ENCODE measurements around the gene DIRAS1.

The DIRAS1 gene

GRCh38 chr19:2735374-2735773 is 14.2 kb upstream of the DIRAS1 start:
- no peaks in the 10 kb centered on the region for H3K27me3 ChIP-seq (ENCODE audit: control insufficient read depth, insufficient read depth, low read length, poor library complexity, severe bottlenecking)
- 94 to 96% methylated on average over 12 of the region's 12 CpGs for WGBS, 2 experiments
- no peak overlapping the region for H3K27ac ChIP-seq (ENCODE audit: insufficient read depth, low read depth, low read length, poor library complexity, severe bottlenecking)
- no peaks in the 10 kb centered on the region for H3K36me3 ChIP-seq (ENCODE audit: control insufficient read depth, insufficient read depth, low read length)
- no peaks in the 10 kb centered on the region for H3K9me3 ChIP-seq (ENCODE audit: control insufficient read depth, low read length)
- peaks cover 5% of the 10 kb centered on the region for H3K4me1 ChIP-seq (ENCODE audit: control insufficient read depth, insufficient read depth, low read length)
- no peak overlapping the region for H3K4me3 ChIP-seq (ENCODE audit: insufficient read depth, low read depth, low read length)

- Histone ChIP-seq H3K4me1 (ENCODE audit: control insufficient read depth, insufficient read depth, low read length) (peaks cover 5% of the 10 kb centered on the region), H3K9me3 (ENCODE audit: control insufficient read depth, low read length) (no peaks in the 10 kb centered on the region), H3K27me3 (ENCODE audit: control insufficient read depth, insufficient read depth, low read length, poor library complexity, severe bottlenecking) (no peaks in the 10 kb centered on the region), H3K27ac (ENCODE audit: insufficient read depth, low read depth, low read length, poor library complexity, severe bottlenecking) (no peak overlapping the region), H3K36me3 (ENCODE audit: control insufficient read depth, insufficient read depth, low read length) (no peaks in the 10 kb centered on the region), H3K4me3 (ENCODE audit: insufficient read depth, low read depth, low read length) (no peak overlapping the region)
- WGBS, 2 experiments = 95 to 96% methylated on average over 26 of the region's 26 CpGs
These were observed 13.6 kb upstream of the DIRAS1 start for GRCh38 chr19:2734589-2735288.

- Histone ChIP-seq H3K4me3 (ENCODE audit: insufficient read depth, low read depth, low read length) (no peak overlapping the region), H3K27me3 (ENCODE audit: control insufficient read depth, insufficient read depth, low read length, poor library complexity, severe bottlenecking) (no peaks in the 10 kb centered on the region), H3K36me3 (ENCODE audit: control insufficient read depth, insufficient read depth, low read length) (no peaks in the 10 kb centered on the region), H3K4me1 (ENCODE audit: control insufficient read depth, insufficient read depth, low read length) (peaks cover 2% of the 10 kb centered on the region), H3K27ac (ENCODE audit: insufficient read depth, low read depth, low read length, poor library complexity, severe bottlenecking) (no peak overlapping the region), H3K9me3 (ENCODE audit: control insufficient read depth, low read length) (no peaks in the 10 kb centered on the region)
- 94 to 95% methylated on average over 35 of the region's 35 CpGs for WGBS, 2 experiments
These were observed 12.9 kb upstream of the DIRAS1 start for GRCh38 chr19:2733930-2734588.

GRCh38 chr19:2732883-2733282 is 11.7 kb upstream of the DIRAS1 start:
- WGBS, 2 experiments = 96 to 97% methylated on average over 38 of the region's 38 CpGs
- Histone ChIP-seq H3K27me3 (ENCODE audit: control insufficient read depth, insufficient read depth, low read length, poor library complexity, severe bottlenecking) (no peaks in the 10 kb centered on the region), H3K4me1 (ENCODE audit: control insufficient read depth, insufficient read depth, low read length) (no peaks in the 10 kb centered on the region), H3K9me3 (ENCODE audit: control insufficient read depth, low read length) (no peaks in the 10 kb centered on the region), H3K27ac (ENCODE audit: insufficient read depth, low read depth, low read length, poor library complexity, severe bottlenecking) (no peak overlapping the region), H3K36me3 (ENCODE audit: control insufficient read depth, insufficient read depth, low read length) (no peaks in the 10 kb centered on the region), H3K4me3 (ENCODE audit: insufficient read depth, low read depth, low read length) (no peak overlapping the region)

GRCh38 chr19:2732157-2732725 is 11.1 kb upstream of the DIRAS1 start:
- Histone ChIP-seq H3K27ac (ENCODE audit: insufficient read depth, low read depth, low read length, poor library complexity, severe bottlenecking) (no peak overlapping the region), H3K9me3 (ENCODE audit: control insufficient read depth, low read length) (no peaks in the 10 kb centered on the region), H3K4me3 (ENCODE audit: insufficient read depth, low read depth, low read length) (no peak overlapping the region), H3K36me3 (ENCODE audit: control insufficient read depth, insufficient read depth, low read length) (no peaks in the 10 kb centered on the region), H3K27me3 (ENCODE audit: control insufficient read depth, insufficient read depth, low read length, poor library complexity, severe bottlenecking) (peaks cover under 1% of the 10 kb centered on the region), H3K4me1 (ENCODE audit: control insufficient read depth, insufficient read depth, low read length) (no peaks in the 10 kb centered on the region)
- 97% methylated on average over 33 of the region's 33 CpGs for WGBS, 2 experiments

GRCh38 chr19:2731181-2731995 is 10.2 kb upstream of the DIRAS1 start:
- no peak overlapping the region for H3K4me3 ChIP-seq (ENCODE audit: insufficient read depth, low read depth, low read length)
- WGBS, 2 experiments = 88 to 90% methylated on average over 41 of the region's 41 CpGs
- H3K27ac ChIP-seq (ENCODE audit: insufficient read depth, low read depth, low read length, poor library complexity, severe bottlenecking) = no peak overlapping the region
- no peaks in the 10 kb centered on the region for H3K36me3 ChIP-seq (ENCODE audit: control insufficient read depth, insufficient read depth, low read length)
- H3K9me3 ChIP-seq (ENCODE audit: control insufficient read depth, low read length) = no peaks in the 10 kb centered on the region
- peaks cover 9% of the 10 kb centered on the region for H3K27me3 ChIP-seq (ENCODE audit: control insufficient read depth, insufficient read depth, low read length, poor library complexity, severe bottlenecking)
- peaks cover 3% of the 10 kb centered on the region for H3K4me1 ChIP-seq (ENCODE audit: control insufficient read depth, insufficient read depth, low read length)

- no peaks in the 10 kb centered on the region for H3K9me3 ChIP-seq (ENCODE audit: control insufficient read depth, low read length)
- no peak overlapping the region for H3K27ac ChIP-seq (ENCODE audit: insufficient read depth, low read depth, low read length, poor library complexity, severe bottlenecking)
- WGBS, 2 experiments = 92 to 95% methylated on average over 26 of the region's 26 CpGs
- peaks cover 3% of the 10 kb centered on the region for H3K4me1 ChIP-seq (ENCODE audit: control insufficient read depth, insufficient read depth, low read length)
- H3K27me3 ChIP-seq (ENCODE audit: control insufficient read depth, insufficient read depth, low read length, poor library complexity, severe bottlenecking) = peaks cover 12% of the 10 kb centered on the region
- no peaks in the 10 kb centered on the region for H3K36me3 ChIP-seq (ENCODE audit: control insufficient read depth, insufficient read depth, low read length)
- no peak overlapping the region for H3K4me3 ChIP-seq (ENCODE audit: insufficient read depth, low read depth, low read length)
These were observed 9.0 kb upstream of the DIRAS1 start for GRCh38 chr19:2729943-2730818.

GRCh38 chr19:2728783-2729387 is 7.7 kb upstream of the DIRAS1 start:
- Histone ChIP-seq H3K27ac (ENCODE audit: insufficient read depth, low read depth, low read length, poor library complexity, severe bottlenecking) (no peak overlapping the region), H3K4me3 (ENCODE audit: insufficient read depth, low read depth, low read length) (no peak overlapping the region), H3K9me3 (ENCODE audit: control insufficient read depth, low read length) (no peaks in the 10 kb centered on the region), H3K27me3 (ENCODE audit: control insufficient read depth, insufficient read depth, low read length, poor library complexity, severe bottlenecking) (peaks cover 13% of the 10 kb centered on the region), H3K4me1 (ENCODE audit: control insufficient read depth, insufficient read depth, low read length) (peaks cover 3% of the 10 kb centered on the region), H3K36me3 (ENCODE audit: control insufficient read depth, insufficient read depth, low read length) (no peaks in the 10 kb centered on the region)
- WGBS, 2 experiments = 93% methylated on average over 23 of the region's 23 CpGs

- H3K9me3 ChIP-seq (ENCODE audit: control insufficient read depth, low read length) = no peaks in the 10 kb centered on the region
- H3K27ac ChIP-seq (ENCODE audit: insufficient read depth, low read depth, low read length, poor library complexity, severe bottlenecking) = no peak overlapping the region
- peaks cover 20% of the 10 kb centered on the region for H3K27me3 ChIP-seq (ENCODE audit: control insufficient read depth, insufficient read depth, low read length, poor library complexity, severe bottlenecking)
- H3K4me1 ChIP-seq (ENCODE audit: control insufficient read depth, insufficient read depth, low read length) = peaks cover 3% of the 10 kb centered on the region
- WGBS, 2 experiments = 84 to 85% methylated on average over 16 of the region's 16 CpGs
- H3K36me3 ChIP-seq (ENCODE audit: control insufficient read depth, insufficient read depth, low read length) = no peaks in the 10 kb centered on the region
- no peak overlapping the region for H3K4me3 ChIP-seq (ENCODE audit: insufficient read depth, low read depth, low read length)
These were observed 6.4 kb upstream of the DIRAS1 start for GRCh38 chr19:2727640-2727944.
